GM12878 (cell line): ENCODE results near the gene ETV6. TPM values are rescaled to one million over a fixed set of nuclear protein-coding genes. Genes with fewer than 3 reads are reported as not detected.

Experiments used
- CBX3 ChIP-seq: fragments of 200-600 bp; sonication (generic); IDR thresholded peaks from 2 replicates; pipeline ENCODE4 v1.6.1; 2016; ENCODE audit warnings: low read depth, borderline replicate concordance
- CEBPB ChIP-seq, 2 experiments: fragments of 150-350 bp in 1 of 2; IDR thresholded peaks; 2 replicates each; pipeline ENCODE4 v1.6.1; 2012 to 2014; ENCODE audit warnings: low read depth in 2 of 2, low read length in 2 of 2, borderline replicate concordance in 1 of 2, inconsistent platforms in 1 of 2
- CREB1 ChIP-seq: IDR thresholded peaks from 2 replicates; pipeline ENCODE4 v1.6.1; 2012; ENCODE audit warnings: low read depth, mild to moderate bottlenecking, inconsistent platforms
- DPF2 ChIP-seq: fragments of 450-650 bp; IDR thresholded peaks from 2 replicates; pipeline ENCODE4 v1.6.1; 2017; ENCODE audit warnings: mild to moderate bottlenecking
- IKZF1 ChIP-seq: fragments of 450-650 bp; conservative IDR thresholded peaks from 2 replicates; pipeline ENCODE4 v1.6.1; 2017; ENCODE audit warnings: antibody characterized with exemption, mild to moderate bottlenecking
- KAT2A ChIP-seq: conservative IDR thresholded peaks from 2 replicates; pipeline ENCODE4 v1.6.1; 2011; ENCODE audit warnings: low read depth, low read length; ENCODE audit not compliant: control insufficient read depth
- NBN ChIP-seq: fragments of 450-650 bp; IDR thresholded peaks from 2 replicates; pipeline ENCODE4 v1.6.1; 2016
- NFXL1 ChIP-seq: fragments of 450-650 bp; IDR thresholded peaks from 2 replicates; pipeline ENCODE4 v1.6.1; 2017; ENCODE audit warnings: antibody characterized with exemption, mild to moderate bottlenecking, borderline replicate concordance
- PAX8 ChIP-seq: fragments of 450-650 bp; IDR thresholded peaks from 2 replicates; pipeline ENCODE4 v1.6.1; 2017; ENCODE audit warnings: mild to moderate bottlenecking, moderate library complexity
- POLR2AphosphoS2 ChIP-seq: IDR thresholded peaks from 2 replicates; pipeline ENCODE4 v1.6.1; 2011; ENCODE audit warnings: low read depth, mild to moderate bottlenecking, low read length, improper control_type of control experiment, moderate library complexity
- RAD21 ChIP-seq: IDR thresholded peaks from 2 replicates; pipeline ENCODE4 v1.6.1; 2011; ENCODE audit warnings: mild to moderate bottlenecking, low read depth, low read length, moderate library complexity; ENCODE audit not compliant: insufficient read depth
- RAD51 ChIP-seq: fragments of 450-650 bp; IDR thresholded peaks from 2 replicates; pipeline ENCODE4 v1.6.1; 2016; ENCODE audit warnings: moderate library complexity, mild to moderate bottlenecking, inconsistent platforms
- RB1 ChIP-seq: fragments of 450-650 bp; formaldehyde crosslinking; IDR thresholded peaks from 2 replicates; pipeline ENCODE4 v1.6.1; 2017; ENCODE audit warnings: mild to moderate bottlenecking, borderline replicate concordance
- RELA ChIP-seq: fragments of 450-650 bp; IDR thresholded peaks from 2 replicates; pipeline ENCODE4 v1.8.0; 2014; ENCODE audit warnings: borderline replicate concordance; ENCODE audit not compliant: partially characterized antibody
- SIN3A ChIP-seq: IDR thresholded peaks from 2 replicates; pipeline ENCODE4 v1.6.1; 2012; ENCODE audit warnings: low read depth, low read length, improper control_type of control experiment
- SP1 ChIP-seq: IDR thresholded peaks from one replicate; pipeline ENCODE4 v1.6.1; 2011; ENCODE audit warnings: low read depth, low read length
- WRNIP1 ChIP-seq: IDR thresholded peaks from 2 replicates; pipeline ENCODE4 v1.6.1; 2011; ENCODE audit warnings: low read depth, low read length, improper control_type of control experiment, borderline replicate concordance
- YY1 ChIP-seq: IDR thresholded peaks from 2 replicates; pipeline ENCODE4 v1.6.1; 2011; ENCODE audit warnings: low read depth, mild to moderate bottlenecking, low read length
- ZSCAN29 ChIP-seq: fragments of 450-650 bp; IDR thresholded peaks from 2 replicates; pipeline ENCODE4 v1.6.1; 2017; ENCODE audit warnings: mild to moderate bottlenecking, moderate library complexity
- polyA plus RNA-seq, 11 experiments: library from polyadenylated mRNA; depleted of rRNA in 4 of 11; unstranded in 6 of 11; stranded (reverse) in 5 of 11; fragments of >200 nt; fragmentation: Nextera tagmentation in 4 of 11; fragmentation: Illumina TruSeq in 1 of 11; extraction: Ambion mirVana in 4 of 11; extraction: Trizol in 1 of 11; gene quantifications; 1 replicate in 1 of 11; 2 replicates in 10 of 11; pipeline versions ENCODE4 v1.2.1 to v1.2.3, GENCODE V29; 2011 to 2016; ENCODE audit warnings: inconsistent platforms in 2 of 11, missing spikeins in 2 of 11, low read depth in 1 of 11
- total RNA-seq, 4 experiments: library from RNA; depleted of rRNA in 3 of 4; stranded (reverse); fragments of >200 nt in 3 of 4; fragmentation: Illumina TruSeq in 1 of 4; extraction: Trizol in 1 of 4; gene quantifications; 2 replicates each; pipeline versions ENCODE4 v1.2.1 to v1.2.3, GENCODE V29; 2013 to 2021
- TF ChIP-seq, protein P1 (sequence below): fragments of 450-650 bp; formaldehyde crosslinking; IDR thresholded peaks from 2 replicates; pipeline ENCODE4 v1.4.0; 2020; ENCODE audit warnings: mild to moderate bottlenecking, moderate library complexity
- TF ChIP-seq, protein P2 (sequence below): fragments of 150-350 bp; IDR thresholded peaks from 2 replicates; pipeline ENCODE4 v1.6.1; 2014; ENCODE audit warnings: mild to moderate bottlenecking, low read depth, low read length
- TF ChIP-seq, protein P3 (sequence below): fragments of 450-650 bp; IDR thresholded peaks from 2 replicates; pipeline ENCODE4 v1.6.1; 2018; ENCODE audit warnings: mild to moderate bottlenecking, low read depth, moderate library complexity; ENCODE audit not compliant: partially characterized antibody
- TF ChIP-seq, protein P4 (sequence below): fragments of 450-650 bp; IDR thresholded peaks from 2 replicates; pipeline ENCODE4 v1.6.1; 2014; ENCODE audit warnings: mild to moderate bottlenecking

Gene ETV6
- total and polyA plus RNA-seq, 10 of the 15 experiments (the other 5 are each of a cell fraction or from before 2014, with no cell fraction given), result 6.6 to 74.8 (median 24.6) TPM

- TF ChIP-seq, protein P1, sequence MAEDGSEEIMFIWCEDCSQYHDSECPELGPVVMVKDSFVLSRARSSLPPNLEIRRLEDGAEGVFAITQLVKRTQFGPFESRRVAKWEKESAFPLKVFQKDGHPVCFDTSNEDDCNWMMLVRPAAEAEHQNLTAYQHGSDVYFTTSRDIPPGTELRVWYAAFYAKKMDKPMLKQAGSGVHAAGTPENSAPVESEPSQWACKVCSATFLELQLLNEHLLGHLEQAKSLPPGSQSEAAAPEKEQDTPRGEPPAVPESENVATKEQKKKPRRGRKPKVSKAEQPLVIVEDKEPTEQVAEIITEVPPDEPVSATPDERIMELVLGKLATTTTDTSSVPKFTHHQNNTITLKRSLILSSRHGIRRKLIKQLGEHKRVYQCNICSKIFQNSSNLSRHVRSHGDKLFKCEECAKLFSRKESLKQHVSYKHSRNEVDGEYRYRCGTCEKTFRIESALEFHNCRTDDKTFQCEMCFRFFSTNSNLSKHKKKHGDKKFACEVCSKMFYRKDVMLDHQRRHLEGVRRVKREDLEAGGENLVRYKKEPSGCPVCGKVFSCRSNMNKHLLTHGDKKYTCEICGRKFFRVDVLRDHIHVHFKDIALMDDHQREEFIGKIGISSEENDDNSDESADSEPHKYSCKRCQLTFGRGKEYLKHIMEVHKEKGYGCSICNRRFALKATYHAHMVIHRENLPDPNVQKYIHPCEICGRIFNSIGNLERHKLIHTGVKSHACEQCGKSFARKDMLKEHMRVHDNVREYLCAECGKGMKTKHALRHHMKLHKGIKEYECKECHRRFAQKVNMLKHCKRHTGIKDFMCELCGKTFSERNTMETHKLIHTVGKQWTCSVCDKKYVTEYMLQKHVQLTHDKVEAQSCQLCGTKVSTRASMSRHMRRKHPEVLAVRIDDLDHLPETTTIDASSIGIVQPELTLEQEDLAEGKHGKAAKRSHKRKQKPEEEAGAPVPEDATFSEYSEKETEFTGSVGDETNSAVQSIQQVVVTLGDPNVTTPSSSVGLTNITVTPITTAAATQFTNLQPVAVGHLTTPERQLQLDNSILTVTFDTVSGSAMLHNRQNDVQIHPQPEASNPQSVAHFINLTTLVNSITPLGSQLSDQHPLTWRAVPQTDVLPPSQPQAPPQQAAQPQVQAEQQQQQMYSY (CRISPR knock-in tag), result peak; percentile 21; the same call in 1 of the 2 replicates
- TF ChIP-seq PAX8 (no peak), SP1 (no peak), CBX3 (no peak), NFXL1 (no peak), CEBPB (IDR thresholded peaks at IDR 0.05; ENCODE audit: borderline replicate concordance in 1 of 2, low read depth in 2 of 2, low read length in 2 of 2) (no peak), RAD21 (peak; percentile 34), DPF2 (peak; percentile 65; the same call in 1 of the 2 replicates), RAD51 (no peak), RELA (no peak), SIN3A (no peak), CREB1 (peak; percentile 29; the same call in 1 of the 2 replicates), ZSCAN29 (no peak), YY1 (peak; percentile 81), IKZF1 (peak; percentile 78), POLR2AphosphoS2 (peak; percentile 64; the same call in 1 of the 2 replicates), RB1 (no peak), NBN (peak; percentile 59; the same call in 1 of the 2 replicates), KAT2A (no peak), WRNIP1 (no peak)
- TF ChIP-seq, protein P2, sequence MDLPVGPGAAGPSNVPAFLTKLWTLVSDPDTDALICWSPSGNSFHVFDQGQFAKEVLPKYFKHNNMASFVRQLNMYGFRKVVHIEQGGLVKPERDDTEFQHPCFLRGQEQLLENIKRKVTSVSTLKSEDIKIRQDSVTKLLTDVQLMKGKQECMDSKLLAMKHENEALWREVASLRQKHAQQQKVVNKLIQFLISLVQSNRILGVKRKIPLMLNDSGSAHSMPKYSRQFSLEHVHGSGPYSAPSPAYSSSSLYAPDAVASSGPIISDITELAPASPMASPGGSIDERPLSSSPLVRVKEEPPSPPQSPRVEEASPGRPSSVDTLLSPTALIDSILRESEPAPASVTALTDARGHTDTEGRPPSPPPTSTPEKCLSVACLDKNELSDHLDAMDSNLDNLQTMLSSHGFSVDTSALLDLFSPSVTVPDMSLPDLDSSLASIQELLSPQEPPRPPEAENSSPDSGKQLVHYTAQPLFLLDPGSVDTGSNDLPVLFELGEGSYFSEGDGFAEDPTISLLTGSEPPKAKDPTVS, result no peak
- TF ChIP-seq, protein P3, sequence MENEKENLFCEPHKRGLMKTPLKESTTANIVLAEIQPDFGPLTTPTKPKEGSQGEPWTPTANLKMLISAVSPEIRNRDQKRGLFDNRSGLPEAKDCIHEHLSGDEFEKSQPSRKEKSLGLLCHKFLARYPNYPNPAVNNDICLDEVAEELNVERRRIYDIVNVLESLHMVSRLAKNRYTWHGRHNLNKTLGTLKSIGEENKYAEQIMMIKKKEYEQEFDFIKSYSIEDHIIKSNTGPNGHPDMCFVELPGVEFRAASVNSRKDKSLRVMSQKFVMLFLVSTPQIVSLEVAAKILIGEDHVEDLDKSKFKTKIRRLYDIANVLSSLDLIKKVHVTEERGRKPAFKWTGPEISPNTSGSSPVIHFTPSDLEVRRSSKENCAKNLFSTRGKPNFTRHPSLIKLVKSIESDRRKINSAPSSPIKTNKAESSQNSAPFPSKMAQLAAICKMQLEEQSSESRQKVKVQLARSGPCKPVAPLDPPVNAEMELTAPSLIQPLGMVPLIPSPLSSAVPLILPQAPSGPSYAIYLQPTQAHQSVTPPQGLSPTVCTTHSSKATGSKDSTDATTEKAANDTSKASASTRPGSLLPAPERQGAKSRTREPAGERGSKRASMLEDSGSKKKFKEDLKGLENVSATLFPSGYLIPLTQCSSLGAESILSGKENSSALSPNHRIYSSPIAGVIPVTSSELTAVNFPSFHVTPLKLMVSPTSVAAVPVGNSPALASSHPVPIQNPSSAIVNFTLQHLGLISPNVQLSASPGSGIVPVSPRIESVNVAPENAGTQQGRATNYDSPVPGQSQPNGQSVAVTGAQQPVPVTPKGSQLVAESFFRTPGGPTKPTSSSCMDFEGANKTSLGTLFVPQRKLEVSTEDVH, result no peak
- TF ChIP-seq, protein P4, sequence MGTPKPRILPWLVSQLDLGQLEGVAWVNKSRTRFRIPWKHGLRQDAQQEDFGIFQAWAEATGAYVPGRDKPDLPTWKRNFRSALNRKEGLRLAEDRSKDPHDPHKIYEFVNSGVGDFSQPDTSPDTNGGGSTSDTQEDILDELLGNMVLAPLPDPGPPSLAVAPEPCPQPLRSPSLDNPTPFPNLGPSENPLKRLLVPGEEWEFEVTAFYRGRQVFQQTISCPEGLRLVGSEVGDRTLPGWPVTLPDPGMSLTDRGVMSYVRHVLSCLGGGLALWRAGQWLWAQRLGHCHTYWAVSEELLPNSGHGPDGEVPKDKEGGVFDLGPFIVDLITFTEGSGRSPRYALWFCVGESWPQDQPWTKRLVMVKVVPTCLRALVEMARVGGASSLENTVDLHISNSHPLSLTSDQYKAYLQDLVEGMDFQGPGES, result no peak
These were observed 81.0 kb downstream of the ETV6 start (continued) for GRCh38 chr12:11730299-11731041.
